ENCODE data around the gene ACAP2. TPM values are rescaled to one million over a fixed set of nuclear protein-coding genes. Genes with fewer than 3 reads are reported as not detected.
"Not testable (repeated sequence)": the region's sequence is repeated elsewhere in the genome, so short reads cannot be mapped to it uniquely, and the experiment has no call there.

Gene ACAP2
- total RNA-seq, 1 donor from 2014 or later: 20.4 TPM

GRCh38 chr3:195407531-195408409, 35.0 kb downstream of the ACAP2 start:
- no peak for TF ChIP-seq CTCF (IDR thresholded peaks at IDR 0.05)
- Histone ChIP-seq H3K27me3 (no peaks in the 10 kb centered on the region), H3K9me3 (no peaks in the 10 kb centered on the region), H3K36me3 (no peaks in the 10 kb centered on the region), H3K27ac (no peak overlapping the region), H3K4me3 (no peak overlapping the region), H3K4me1 (no peaks in the 10 kb centered on the region)
- intact Hi-C loops (cut with DNase I): no loop called here
- DNase-seq (ENCODE audit: low spot score in 2 of 2): no peak

DNA sequence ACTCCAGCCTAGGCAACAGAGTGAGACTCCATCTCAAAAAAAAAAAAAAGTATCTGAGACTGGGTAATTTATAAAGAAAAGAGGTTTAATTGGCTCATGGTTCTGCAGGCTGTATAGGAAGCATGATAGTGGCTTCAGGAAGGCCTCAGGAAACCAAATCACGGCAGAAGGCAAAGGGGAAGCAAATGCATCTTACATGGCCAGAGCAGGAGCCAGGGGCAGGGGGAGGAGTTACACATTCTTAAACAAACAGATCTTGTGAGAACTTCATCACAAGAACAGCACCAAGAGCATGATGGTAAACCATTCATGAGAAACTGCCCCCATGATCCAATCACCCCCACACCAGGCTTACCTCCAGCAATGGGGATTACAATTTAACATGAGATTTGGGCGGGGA, 37.2 kb downstream of the ACAP2 start:
- TF ChIP-seq CTCF (IDR thresholded peaks at IDR 0.05): no peak
- Histone ChIP-seq H3K27me3 (no peaks in the 10 kb centered on the region), H3K4me1 (no peaks in the 10 kb centered on the region), H3K36me3 (no peaks in the 10 kb centered on the region), H3K27ac (no peak overlapping the region), H3K4me3 (no peak overlapping the region), H3K9me3 (no peaks in the 10 kb centered on the region)
- DNase-seq (ENCODE audit: low spot score in 2 of 2): no peak
- intact Hi-C loops (cut with DNase I): no loop called here

DNA sequence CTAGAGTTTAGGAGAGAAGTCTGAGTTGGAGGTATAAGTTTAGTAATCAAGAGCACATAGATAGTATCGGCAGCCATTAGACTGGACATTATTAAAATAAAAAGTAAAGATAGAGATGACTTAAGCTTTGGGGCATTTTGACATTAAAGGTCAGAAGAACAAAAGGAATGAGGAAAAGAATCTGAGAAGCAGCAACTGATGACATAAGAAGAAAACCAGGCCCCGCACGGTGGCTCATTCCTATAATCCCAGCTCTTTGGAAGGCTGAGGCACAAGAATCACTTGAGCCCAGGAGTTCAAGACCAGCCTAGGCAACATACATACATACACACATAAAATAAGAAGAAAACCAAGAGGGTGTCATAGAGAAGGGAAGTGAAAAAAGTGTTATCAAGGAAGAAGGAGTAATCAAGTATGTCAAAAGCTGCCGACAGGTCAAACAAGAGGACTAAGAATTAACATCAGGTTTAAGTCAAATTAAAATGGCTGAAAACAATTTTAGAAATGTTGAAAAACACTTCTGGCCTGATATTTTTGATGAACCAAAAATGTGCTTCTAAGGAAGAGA, 38.9 kb downstream of the ACAP2 start:
- no peaks in the 10 kb centered on the region for H3K36me3 ChIP-seq
- no peaks in the 10 kb centered on the region for H3K9me3 ChIP-seq
- intact Hi-C loops (cut with DNase I): no loop called here
- TF ChIP-seq CTCF (IDR thresholded peaks at IDR 0.05): no peak
- H3K4me1 ChIP-seq: no peaks in the 10 kb centered on the region
- no peak for DNase-seq (ENCODE audit: low spot score in 2 of 2)
- no peak overlapping the region for H3K4me3 ChIP-seq
- no peak overlapping the region for H3K27ac ChIP-seq
- H3K27me3 ChIP-seq: no peaks in the 10 kb centered on the region

GRCh38 chr3:195403244-195403643, 39.6 kb downstream of the ACAP2 start:
- no peaks in the 10 kb centered on the region for H3K4me1 ChIP-seq
- no peaks in the 10 kb centered on the region for H3K27me3 ChIP-seq
- no peak overlapping the region for H3K4me3 ChIP-seq
- DNase-seq (ENCODE audit: low spot score in 2 of 2): no peak
- no peak overlapping the region for H3K27ac ChIP-seq
- TF ChIP-seq CTCF (IDR thresholded peaks at IDR 0.05): no peak
- intact Hi-C loops (cut with DNase I): no loop called here
- H3K9me3 ChIP-seq: no peaks in the 10 kb centered on the region
- no peaks in the 10 kb centered on the region for H3K36me3 ChIP-seq

DNA sequence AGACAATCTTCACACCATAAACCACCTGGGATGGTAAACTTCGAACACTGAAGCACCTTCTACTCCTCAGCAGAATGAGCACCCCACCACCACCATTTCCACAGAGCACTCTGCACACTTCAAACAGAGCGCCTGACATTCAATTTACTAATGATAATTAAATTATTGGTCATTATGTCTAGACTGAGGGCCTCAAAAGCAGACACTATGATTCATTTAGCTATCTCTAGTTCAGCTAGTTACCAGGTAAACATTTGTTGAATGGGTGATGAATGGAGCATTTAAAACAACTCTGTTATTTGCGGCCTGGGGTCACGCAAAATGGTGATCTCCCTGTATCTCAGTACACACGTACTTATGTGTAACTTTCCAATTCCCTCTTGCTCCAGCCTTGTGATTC, 40.9 kb downstream of the ACAP2 start:
- Histone ChIP-seq H3K27me3 (no peaks in the 10 kb centered on the region), H3K9me3 (no peaks in the 10 kb centered on the region), H3K4me1 (no peaks in the 10 kb centered on the region), H3K4me3 (no peak overlapping the region), H3K27ac (no peak overlapping the region), H3K36me3 (no peaks in the 10 kb centered on the region)
- TF ChIP-seq CTCF (IDR thresholded peaks at IDR 0.05): no peak
- DNase-seq (ENCODE audit: low spot score in 2 of 2): no peak
- intact Hi-C loops (cut with DNase I): no loop called here

- H3K27ac ChIP-seq; DNase-seq (ENCODE audit: low spot score in 2 of 2); H3K27me3 ChIP-seq; H3K36me3 ChIP-seq; intact Hi-C loops (cut with DNase I); H3K9me3 ChIP-seq; H3K4me1 ChIP-seq; H3K4me3 ChIP-seq: not testable (repeated sequence)
These were observed 44.4 kb downstream of the ACAP2 start for GRCh38 chr3:195398460-195398859.

Measured in ascending aorta (tissue), 2 donors.